Lower leg skin (tissue), 3 donors: Measurements from ENCODE around the gene VPS50.

Experiments
- CTCF ChIP-seq, 3 donors: fragments of 450-650 bp; IDR thresholded peaks; one replicate each; pipeline ENCODE4 v1.5.1; 2016; ENCODE audit warnings: antibody characterized with exemption in 3 of 3, mild to moderate bottlenecking in 3 of 3, moderate library complexity in 2 of 3
- POLR2A ChIP-seq, 2 donors: fragments of 450-650 bp; IDR thresholded peaks; one replicate each; pipeline ENCODE4 v1.6.1; 2016 to 2017; ENCODE audit warnings: antibody characterized with exemption in 2 of 2, mild to moderate bottlenecking in 1 of 2, moderate library complexity in 1 of 2

- TF ChIP-seq CTCF (IDR thresholded peaks at IDR 0.05) (no peak), POLR2A (IDR thresholded peaks at IDR 0.05) (no peak)
Observed at GRCh38 chr7:93390660-93391059, 158.5 kb downstream of the VPS50 start.
